HG02973 (cell line): ENCODE data around the gene NUDT14.

ENCODE experiments used
- ATAC-seq: cut with Tn5 transposase; IDR thresholded peaks from one replicate; pipeline ENCODE4 v1.9.1; 2021; ENCODE audit warnings: moderate library complexity; ENCODE audit not compliant: unreplicated experiment

The NUDT14 gene

DNA sequence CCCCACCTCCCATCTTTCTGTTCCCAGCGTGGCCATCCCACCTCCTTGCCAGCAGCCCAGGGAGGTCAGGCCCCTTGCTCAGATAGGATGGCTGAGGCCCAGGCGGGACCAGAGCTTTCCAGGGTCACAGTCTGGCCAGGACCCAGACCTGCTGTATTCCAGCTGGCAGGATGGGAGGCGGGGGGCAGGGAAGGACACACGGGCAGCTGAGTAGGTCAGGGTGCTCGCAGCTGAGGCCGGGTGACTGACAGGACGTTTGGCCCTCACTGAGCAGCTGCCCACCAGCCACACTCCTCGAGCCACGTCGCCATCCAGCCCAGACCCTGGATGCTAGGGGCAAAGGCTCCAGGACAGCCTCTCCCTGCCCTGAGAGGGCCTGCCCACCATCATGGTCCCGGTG lies 4.0 kb downstream of the NUDT14 start:
- no peak for ATAC-seq

DNA sequence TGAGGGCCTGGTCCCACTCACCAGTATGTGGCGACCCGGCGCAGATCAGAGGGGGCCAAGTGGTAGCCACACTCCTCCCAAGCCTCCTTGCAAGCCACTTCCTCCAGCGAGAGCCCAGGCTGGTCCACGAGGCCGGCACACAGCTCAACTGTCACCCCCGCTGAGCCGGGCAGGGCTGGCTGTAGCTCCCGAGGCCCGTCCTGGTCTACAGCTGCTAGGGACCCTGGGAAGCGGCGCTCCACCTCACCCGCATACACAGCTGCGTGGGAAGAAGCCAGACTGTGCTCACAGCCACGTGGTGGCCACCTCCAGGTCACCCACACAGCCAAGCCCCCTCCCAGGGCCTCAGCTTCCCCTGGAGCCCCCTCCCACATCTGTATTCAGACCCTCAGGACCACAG lies 4.6 kb downstream of the NUDT14 start:
- ATAC-seq: no peak

DNA sequence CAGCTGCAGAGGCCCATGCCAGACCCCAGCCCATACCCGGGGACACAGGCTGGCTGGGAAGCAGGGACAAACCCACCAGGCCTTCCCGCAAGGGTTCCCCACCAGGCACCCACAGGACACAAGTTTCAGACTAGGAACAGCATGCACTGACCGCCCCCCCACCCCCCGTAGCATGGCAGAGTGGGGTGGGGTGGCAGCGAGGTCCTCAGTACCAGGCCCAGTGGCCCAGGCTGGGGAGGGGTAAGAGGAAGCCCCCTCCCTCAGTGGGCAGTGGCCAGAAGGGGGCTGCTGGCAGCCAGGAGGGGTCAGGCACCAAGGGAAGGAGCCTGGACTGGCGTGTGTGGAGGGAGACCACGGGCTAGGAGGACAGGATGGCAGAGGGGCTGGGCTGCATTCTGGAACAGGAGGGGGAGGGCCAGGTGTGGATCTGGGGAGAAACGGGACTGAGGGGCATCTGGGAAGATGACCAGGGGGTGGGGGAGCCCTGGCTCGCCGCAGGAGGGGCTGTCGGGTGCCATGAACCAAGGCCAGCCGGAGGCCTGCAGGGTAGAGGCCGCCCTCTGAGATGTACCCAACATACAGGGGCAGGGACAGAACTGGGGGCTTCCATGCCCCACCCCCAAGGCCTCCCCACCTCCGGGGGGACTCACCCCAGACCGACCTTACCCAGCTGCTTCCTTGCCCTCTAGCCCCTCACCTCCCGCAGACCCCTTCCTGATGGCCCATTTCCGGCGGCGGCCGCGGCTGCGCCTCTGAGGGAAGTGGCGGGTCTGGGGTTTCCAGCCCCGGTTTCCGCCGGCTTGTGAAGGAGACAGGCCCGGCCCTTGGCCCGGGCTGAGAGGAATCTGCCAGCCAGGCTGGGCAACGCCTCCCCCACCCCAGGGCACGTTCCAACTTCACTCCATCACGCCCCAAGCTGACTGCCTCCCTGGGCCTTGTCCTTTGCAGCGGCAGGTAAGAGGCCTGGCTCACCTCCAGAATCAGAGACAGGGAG lies 6.9 kb downstream of the NUDT14 start:
- no peak for ATAC-seq

DNA sequence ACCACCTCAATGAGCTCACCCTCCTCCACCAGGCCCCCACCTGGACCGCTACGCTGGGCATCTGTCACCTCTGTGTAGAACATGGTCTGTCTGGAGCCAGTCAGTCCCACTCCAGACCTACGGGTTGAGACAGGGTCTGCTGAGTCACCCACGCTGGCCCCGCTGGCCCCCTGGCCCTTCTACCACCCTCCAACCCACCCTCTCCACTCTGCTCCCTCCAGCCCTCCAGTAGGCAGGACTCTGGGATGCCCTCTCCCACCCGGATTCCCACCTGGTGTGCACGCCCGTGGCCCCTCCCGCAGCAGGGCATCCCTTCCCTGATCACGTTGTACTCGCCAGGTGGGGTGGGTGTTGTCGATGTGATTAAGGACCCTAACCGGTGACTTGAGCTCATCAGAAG lies 8.0 kb downstream of the NUDT14 start:
- no peak for ATAC-seq

DNA sequence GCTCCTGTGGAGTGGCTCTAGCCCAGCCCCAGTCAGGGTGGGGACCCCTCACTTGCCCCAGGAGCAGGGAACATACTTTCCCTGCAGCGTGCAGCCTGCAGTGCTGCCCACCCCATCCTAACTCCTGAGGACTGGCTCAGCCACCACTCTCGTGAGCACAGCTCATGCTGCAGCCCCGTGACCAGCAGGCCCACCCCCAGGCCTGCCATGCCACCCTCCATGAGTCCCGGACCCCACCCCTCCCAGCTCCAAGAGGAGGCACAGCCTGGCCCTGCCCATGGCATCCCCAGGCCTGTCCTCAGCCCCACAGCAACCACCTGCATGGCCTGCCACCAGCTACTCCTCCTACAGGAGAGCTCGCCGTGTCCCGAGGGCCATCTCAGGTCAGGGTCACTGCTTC lies 8.6 kb downstream of the NUDT14 start:
- ATAC-seq: no peak

DNA sequence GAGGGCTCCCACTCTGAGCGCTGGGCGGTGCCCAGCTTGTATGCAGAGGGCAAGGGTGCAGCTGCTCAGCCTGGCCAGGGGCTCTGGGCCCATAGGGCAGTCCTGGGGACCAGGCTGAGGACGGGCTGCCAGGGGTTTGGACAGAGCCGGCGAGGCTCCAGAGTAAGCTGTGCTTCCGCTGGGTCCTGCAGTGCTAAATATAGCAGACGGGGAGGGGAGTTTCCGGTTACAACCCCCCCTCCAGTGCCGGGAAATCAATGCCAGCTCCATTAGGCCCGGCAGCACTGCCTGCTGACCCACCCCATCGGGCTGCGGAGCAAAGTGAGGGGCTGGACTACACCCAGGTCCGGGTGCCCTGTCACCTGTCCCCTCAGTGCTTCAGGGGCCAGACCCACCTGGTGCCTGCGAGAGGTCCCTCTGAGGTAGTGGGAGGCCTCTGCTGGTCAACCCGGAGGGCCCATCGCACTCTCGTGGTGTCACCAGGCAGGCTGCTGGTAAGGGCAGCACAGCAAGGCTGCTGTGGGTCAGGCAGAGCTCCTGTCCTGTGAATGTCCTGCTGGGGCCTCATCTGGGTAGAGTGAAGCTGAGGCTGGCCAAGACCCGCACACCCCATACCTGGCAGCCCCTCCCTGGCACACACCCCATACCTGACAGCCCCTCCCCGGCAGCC lies 10.0 kb downstream of the NUDT14 start:
- no peak for ATAC-seq

DNA sequence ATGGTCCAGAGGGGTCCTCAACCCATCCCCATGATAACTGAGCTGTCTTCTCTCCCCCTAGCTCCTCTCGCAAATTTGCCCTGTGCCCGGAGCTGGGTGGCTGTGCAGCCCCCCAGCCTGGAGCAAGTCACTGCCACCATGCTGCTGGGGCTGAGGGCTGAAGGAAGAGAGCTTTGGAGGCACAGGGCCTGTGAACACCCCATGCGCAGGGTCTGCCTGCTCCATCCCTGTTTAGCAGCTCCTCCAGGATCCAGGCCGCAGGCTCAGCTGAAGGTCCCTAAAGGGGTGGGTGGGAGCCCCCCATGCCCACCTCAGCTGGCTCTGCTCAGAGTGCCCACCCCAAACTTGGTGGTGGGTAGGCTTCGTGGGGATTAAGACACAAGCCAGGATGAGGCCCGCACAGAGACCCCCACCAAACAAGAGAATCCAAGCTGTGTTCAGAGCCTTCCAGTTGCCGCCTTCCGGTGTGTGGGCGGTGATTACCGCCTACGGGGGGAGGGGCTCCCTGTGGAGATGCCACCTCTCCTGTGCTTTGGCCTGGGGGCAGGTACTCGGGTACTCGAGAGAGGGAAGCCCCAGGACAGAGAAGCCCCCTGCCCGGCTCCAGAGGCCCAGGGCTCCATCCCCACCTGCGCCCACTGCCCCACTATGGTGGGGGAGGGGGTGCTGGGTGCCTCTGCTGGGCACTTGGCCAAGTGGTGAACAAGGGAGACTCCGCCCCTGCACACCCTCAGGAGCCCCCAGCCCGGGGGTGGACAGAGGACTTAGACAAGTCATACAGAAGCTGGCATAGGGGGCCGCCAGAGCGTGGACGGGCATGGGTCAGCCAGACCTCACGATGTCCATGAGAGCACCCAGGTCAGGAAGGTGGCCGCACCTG lies 11.1 kb downstream of the NUDT14 start:
- no peak for ATAC-seq

DNA sequence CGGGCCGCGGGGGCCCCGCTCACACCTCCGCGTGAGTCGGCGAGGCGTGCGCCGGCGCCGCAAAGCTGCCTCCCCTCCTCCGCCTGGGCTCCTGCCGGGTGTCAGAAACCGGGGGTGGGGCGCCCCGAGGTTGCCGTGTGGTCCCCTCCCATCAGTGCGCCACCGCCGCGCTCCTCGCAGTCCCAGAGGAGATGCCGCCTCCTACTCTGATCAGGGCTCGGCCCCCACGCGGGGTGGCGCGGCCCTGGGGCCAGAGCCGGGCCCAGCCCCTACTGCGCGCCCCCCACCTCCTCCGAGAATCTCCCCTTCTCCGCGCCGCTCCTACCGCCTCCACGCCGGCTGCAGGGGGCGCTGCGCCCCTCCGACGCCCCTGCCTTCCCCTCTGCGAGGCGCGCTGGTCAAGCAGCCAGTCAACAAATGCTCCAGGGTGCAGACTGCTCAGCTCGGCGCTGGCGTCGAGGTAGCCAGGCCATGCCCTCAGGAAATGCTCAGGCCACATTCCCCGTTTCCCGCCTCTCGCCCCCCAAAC lies 12.1 kb downstream of the NUDT14 start:
- no peak for ATAC-seq

DNA sequence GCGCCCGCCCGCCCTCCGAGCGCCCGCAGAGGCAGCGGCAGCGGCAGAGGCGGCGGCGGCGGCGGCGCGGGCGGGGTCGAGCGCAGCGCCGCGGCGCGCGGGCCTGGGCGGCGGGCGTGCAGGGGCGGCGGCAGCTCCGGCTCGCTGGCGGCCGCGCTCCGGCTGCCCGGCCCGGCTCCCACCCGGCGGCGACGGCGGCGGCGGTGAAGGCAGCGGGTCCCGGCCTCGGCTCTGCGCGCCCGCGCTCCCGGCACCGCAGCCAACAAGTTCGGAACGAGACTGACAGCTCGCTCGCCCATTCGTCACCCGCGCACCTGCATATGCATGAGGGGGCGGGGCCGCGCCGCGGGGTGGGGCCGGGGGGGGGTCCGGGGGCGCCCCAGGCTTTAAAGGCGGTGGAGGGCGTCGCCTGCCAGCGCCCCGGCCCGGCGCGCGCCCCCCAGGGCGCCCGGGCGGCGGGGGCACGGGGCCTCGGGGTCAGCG lies 12.6 kb downstream of the NUDT14 start, which contains the start of gene JAG2:
Gene JAG2, minus strand, starts transcription at position 281 of the 483 bp plus-strand sequence. CDS start 356 bp downstream, outside the sequence.
- no peak for ATAC-seq

DNA sequence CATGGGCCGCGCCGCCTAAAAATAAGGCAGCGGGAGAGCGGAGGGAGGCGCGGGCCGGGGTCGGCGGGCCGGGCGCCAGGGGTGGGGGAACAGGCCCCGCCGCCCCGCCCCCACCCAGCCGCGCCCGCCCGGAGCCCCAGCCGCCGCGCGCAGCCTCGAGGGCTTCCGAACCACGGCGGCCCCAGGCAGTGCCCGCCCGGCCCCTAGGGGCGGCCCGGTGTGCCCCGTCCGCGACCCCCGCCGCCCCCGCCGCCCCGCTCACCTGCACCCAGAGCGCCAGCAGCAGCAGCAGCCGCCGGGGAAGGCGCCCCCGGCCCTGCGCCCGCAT lies 13.1 kb downstream of the NUDT14 start:
- no peak for ATAC-seq

DNA sequence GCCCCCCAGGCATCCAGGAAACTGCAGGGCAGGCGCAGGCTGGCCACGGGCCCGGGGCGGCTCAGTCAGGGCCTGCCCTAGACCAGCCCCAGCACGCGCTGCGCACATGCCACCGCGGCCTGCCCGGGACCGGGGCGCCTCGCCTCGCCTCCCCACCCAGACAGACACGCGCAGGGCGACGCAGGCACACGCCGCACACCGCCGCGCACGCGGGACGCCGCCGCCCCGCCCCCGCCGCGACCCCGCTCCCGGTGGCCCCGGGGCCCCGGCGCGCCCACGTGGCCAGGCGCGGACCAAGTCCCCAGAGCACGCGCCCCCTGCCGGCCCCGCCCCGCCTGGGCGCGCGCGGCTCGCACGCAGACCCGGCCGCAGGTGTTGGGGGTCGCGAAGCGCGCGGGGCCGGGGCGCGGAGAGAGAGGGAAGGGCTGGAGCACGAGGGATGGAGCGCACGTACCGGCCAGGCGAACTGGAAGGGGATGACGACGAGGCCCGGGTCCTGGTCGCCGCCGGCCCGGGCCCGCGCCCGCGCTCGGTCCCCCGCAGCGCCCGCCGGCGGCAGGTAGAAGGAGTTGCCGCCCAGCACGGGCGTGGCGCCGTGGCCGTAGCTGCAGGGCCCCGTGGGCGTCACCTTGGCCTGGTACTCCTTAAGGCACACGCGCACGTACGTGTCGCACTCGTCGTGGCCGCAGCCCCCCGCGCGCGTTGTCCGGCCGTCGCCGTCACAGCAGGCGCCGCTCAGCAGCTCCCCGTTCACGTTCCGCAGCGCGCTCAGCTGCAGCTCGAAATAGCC lies 13.6 kb downstream of the NUDT14 start:
- ATAC-seq: no peak

DNA sequence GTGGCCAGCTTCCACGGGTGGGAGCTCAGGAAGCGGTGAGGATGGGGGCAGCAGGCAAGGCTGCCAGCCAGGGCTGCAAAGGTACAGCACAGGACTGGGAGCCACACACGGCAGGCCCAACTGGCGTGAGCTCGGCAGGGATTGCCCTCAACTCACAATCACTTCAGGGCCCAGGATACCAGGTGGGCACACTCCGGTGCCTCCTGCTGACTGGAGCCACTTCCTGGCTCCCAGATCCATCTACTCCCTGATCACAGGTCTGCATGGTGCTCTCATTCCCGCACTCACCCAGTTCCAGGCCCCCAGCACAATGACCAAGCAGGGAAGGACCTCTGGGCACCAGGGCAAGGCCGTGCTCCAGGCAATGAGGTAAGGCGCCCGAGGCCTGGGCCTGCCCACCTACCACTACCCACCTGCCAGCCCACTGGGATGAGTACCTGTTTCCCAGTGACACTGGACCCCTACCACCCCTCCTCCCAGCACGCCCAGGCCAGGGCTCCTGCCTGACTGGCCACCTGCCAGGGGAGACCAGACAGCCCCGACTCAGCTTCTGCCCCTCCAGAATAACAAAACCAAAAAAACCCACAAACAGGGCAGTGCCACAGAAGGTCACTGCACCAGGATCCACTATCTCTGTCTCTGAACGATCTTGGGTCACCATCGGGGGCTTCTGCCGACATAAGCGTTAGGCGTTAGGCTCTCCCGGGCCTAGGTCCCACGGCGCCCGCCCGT lies 14.4 kb downstream of the NUDT14 start:
- no peak for ATAC-seq

DNA sequence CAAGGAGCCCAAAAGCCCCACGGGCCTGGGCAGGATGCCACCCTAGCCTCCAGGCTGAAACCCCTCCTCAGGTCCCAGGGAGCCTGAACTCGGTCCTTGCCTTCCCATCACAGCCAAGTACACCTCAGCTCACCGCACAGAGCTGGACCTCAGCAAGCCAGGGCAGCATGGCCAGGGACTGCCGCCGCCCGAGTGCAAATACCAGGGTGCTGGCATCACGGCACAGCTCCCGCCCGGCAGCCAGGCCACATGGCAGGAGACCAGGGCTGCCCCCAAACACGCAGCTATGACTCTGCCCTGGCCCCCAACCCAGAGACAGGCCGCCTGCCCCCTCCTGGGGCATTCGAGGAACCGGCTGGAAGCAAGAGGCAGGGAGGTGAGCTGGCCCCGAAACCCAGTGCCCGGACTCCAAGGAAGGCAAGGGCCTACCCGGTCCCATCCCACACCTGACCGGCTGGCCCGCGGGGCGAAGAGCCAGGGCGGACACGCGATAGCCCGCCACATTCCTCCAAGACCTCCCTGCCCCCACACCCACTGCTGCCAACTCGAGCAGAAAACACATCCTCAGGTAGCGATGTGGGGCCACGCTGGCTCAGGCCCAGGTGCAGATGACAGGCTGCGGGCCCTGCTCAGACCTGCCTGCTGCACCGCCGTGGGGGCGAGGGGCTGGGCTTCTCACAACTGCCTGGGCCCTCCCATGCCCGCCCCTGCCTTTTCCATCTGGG lies 15.2 kb downstream of the NUDT14 start:
- ATAC-seq: no peak

DNA sequence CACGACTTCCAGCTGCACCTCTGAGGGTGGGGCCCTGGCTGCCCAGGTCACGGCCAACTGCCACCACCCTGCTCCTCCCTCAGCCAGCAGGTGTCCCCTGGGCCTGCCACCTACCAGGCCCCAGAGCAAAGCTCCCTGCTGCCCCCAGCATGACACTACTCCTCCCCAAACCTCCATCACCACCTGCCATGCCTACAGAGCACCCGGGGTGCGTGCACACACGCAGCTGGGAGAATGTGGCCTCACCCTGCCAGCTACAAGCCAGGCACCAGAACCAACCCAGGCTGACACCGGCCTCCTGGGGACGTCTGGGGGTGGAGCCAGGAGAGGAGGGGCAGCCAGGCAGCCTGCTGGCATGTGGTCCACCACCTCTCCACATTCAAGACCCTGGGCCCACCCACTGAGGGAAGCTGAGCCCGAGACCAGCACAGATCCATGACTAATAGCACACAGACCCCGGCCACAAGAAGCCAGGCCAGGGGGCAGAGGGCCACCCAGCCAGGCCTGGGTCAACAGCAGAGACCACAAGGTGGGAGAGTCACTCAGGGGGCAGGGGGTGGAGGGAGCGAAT lies 15.9 kb downstream of the NUDT14 start:
- ATAC-seq: no peak

DNA sequence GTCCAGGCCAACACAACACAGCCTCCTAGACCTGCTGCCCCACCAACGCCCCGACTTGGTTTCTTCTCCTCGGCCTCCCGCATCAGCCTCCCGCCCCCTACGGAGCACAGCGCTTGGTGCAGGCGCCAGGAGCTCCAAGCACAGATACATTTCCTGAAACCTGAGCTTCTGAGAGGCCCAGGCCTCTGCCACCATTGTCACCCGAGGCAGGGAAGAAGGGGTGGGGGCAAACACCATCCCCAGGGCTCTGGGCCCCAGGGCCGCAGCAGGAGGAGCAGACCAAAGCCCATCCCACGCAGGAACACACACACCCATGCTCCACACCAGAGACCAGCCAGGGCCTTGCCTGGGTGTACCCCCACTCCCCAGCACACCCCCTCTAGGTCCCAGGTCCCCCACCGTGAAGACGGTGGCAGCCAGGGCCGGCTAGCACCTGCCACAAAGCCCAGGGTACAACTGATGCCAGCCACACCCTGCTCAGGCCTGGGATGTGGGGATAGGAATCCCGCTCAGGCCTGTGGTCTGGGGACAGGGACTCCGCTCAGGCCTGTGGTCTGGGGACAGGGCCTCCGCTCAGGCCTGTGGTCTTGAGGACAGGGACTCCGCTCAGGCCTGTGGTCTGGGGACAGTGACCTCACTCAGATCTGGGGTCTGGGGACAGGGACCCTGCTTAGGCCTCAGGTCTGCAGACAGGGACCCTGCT lies 17.9 kb downstream of the NUDT14 start:
- ATAC-seq: no peak

DNA sequence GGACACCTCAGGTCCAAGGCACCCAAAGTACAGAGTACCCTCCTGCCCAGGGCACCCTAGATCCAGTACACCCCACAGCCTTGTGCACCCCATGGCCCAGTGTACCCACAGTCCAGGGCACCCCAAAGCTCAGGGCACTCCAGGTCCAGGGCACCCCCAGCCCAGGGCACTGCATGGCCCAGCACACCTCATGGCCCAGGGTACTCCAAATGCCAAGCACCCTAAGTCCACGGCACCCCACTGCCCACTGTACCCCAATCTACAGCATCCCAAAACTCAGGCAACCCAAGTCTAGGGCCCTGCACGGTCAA lies 18.5 kb downstream of the NUDT14 start:
- no peak for ATAC-seq

DNA sequence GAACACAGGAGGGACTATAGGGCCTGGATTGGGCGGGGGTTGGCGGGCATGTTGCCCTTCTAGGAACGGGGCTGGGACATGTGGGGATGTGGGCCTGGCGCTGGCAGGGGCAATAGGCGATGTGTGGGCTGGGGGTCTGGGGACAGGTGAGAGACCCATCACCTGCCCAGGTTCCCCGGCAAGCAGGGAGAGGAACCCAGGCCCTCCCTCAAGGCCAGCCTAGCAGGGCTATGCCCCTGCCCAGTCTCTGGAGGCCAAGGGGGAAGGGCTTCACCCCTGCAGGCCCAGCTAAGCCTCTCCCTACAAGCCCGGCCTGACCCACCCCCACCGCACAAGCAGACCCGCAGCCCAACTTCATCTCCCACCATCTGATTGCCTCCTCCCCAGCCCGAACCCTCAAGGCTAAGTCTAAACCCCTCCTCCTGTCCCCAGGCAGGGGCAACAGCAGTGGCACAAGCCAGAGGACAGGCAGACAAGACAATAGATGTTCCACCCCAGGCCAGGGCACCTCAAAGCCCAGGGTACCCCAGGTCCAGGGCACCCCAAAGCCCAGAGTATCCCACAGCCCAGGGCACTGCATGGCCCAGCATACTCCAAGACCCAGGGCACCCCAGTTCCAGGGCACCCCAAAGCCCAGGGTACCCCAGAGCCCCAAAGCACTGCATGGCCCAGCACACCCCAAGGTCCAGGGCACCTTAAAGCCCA lies 19.0 kb downstream of the NUDT14 start:
- ATAC-seq: peak; percentile 67
